Stimulated activated CD8-positive, alpha-beta memory T cell treated with anti-CD3 and anti-CD28 coated beads, Interleukin-7, amount 100 ng/mL, for 24 hours (primary cell): ENCODE measurements around the gene KRT27.
"Not testable (repeated sequence)": the region's sequence is repeated elsewhere in the genome, so short reads cannot be mapped to it uniquely, and the experiment has no call there.

Source experiments
- DNase-seq: peaks from one replicate; pipeline ENCODE4 v3.0.0-alpha.2; 2020; ENCODE audit warnings: low read depth

KRT27 gene

DNA sequence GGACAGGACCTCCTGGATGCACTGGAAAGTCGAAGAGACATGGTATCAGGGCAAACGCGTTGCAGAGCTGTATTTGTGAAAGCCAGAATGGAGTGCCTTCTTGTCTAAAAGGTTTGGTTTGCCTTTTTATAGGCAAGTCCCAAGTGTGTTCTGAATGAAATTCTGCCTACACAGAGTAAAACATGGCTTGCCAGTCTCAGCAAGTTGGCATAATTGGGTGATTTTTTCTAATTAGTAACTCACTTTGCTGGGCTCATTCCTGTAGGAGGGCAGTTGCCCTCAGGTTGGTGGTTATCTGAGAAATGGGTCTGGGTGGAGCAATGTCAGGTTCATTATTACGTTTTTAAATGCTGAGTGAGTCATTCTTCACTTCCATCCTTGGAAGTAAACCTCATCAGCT, 27.1 kb downstream of the KRT27 start, which contains the start of gene KRT25:
KRT25 (minus strand) TSS at position 101 of the 400 bp plus-strand sequence; CDS start at position 41, 60 bp downstream.
- no peak for DNase-seq

DNA sequence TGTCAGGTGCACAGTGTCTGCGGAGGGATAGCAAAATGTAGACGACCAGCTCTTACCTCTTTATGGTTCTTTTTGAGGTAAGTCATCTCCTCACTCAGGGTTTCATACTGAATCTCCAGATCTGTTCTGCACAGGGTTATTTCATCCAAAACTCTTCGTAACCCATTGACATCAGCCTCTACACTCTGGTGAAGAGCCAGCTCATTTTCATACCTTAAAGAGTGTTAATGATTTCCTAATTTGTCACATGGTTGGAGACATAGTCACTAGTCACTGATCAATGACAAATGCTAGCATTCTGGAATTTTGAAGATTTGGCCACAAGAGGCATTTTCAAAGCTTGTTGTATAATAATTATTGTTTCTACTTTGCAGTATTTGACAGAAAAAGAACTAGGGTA, 28.5 kb downstream of the KRT27 start:
- no peak for DNase-seq

DNA sequence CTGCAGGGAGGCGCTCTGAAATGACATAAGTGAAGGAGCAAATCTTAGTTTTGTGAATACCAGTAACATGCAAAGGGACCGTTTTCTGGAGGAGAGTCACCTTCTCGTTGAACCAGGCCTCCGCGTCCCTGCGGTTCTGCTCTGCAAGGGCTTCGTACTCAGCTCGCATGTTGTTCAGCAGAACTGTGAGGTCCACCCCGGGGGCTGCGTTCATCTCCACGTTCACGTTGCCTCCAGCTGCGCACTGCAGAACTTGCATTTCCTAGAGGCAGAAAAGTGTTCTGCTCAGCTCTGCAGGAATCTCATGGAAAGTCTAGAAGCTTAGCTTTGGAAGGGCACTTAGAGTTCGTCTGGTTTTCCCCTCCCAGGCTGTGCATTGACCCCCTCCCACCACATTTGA, 31.3 kb downstream of the KRT27 start:
- no peak for DNase-seq

DNA sequence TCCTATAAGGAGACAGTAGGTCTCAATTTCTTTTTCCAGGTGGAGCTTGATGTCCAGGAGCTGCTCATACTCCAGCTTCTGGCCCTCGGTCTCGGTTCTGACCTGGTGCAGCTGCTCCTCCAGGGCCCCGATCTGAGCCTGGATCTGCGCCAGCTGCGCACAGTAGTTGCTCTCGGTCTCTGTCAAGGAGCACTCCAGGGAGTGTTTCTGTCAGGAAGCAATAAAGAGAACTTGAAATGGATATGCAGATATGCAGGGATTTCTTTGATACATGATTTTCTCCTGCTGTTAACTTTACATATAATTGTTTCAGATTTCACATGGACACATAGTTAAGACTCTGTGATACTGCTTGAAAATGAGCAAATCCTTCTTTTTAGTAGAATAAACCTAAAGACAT, 32.0 kb downstream of the KRT27 start:
- no peak for DNase-seq

DNA sequence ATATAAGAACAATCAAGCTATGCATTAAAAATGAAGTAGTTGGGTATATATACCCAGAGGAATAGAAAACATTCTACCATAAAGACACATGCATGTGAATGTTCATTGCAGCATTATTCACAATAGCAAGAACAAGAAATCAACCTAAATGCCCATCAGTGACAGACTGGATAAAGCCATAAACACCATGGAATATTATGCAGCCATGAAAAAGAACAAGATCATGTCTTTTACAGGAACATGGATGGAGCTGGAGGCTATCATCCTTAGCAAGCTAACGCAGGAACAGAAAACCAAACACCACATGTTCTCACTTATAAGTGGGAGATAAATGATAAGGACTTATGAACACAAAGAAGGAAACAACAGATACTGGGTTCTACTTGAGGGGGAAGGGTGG, 33.7 kb downstream of the KRT27 start:
- DNase-seq: not testable (repeated sequence)

DNA sequence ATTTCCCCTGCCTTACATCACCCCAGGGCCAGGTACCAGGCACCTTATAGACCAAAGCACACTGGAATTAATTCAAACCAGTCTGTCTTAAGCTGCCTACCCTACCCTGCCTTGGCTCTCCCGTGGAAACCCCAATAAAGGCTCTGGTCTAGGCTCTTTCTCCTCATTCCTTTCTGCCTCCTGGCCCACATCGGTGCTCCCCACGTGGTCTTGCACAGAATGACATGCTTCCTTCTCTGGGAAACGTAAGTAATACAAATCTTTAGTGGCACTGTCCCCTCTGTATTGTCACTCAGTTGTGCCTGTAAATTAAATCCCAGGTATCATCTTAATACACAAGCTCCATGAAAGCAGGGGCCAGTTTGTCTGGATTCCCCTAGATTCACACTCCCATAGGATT, 43.8 kb downstream of the KRT27 start:
- no peak for DNase-seq

DNA sequence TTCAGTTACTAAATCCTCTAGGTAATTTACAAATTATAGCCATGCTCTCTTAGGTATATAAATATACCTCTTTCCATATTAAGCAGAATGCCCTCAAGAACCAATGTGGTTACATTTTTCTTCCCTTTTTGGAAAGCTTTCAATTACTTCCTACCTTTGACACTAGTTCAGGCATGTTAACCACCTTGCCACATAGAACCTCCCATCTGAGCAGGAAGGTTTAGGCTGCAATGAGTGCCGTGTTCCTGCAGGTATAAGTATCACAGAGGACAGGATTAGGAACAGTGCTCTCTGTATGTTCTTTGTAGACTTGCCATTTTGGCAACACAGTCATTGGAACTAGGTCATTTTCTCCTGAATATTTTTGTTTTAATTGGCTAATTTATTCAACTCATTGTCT, 47.3 kb downstream of the KRT27 start:
- no peak for DNase-seq

DNA sequence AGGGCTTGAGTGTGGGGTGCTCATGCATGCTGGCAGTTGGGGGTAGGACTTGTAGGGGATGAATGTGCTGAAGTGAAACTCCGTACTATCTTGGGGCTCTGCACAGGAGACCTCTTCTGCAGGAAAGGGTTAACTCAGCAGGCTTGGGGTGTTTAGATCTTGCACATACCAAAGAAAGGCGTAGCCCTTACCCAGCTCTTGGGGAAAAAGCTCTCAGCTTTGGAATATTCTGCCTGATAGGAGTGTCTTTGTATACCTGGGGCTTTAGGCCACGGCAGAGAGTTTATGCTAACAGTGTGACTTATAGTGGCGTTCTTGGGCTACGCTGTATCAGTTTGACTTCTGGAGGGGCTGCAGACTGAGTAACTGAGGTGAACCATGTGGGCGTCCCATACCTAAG, 48.3 kb downstream of the KRT27 start:
- no peak for DNase-seq

DNA sequence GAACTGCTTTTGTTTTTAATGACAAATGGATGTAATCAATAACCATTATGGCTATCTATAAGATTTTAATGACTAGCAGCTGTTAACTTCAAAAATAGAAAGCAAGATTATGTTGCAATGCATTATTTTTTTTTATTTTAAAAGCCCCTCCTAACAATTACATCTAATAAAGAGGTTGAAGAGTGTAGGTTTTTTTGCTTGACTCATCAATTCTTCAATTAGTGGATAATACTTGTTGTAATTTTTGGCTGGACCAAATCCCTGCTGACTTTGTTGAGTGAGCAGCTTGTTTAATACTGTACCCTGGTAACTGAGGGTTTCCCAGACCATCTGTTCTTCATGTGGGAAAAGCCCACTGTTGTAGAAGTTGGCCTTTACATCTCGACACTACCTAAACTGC, 51.4 kb downstream of the KRT27 start:
- DNase-seq: no peak

DNA sequence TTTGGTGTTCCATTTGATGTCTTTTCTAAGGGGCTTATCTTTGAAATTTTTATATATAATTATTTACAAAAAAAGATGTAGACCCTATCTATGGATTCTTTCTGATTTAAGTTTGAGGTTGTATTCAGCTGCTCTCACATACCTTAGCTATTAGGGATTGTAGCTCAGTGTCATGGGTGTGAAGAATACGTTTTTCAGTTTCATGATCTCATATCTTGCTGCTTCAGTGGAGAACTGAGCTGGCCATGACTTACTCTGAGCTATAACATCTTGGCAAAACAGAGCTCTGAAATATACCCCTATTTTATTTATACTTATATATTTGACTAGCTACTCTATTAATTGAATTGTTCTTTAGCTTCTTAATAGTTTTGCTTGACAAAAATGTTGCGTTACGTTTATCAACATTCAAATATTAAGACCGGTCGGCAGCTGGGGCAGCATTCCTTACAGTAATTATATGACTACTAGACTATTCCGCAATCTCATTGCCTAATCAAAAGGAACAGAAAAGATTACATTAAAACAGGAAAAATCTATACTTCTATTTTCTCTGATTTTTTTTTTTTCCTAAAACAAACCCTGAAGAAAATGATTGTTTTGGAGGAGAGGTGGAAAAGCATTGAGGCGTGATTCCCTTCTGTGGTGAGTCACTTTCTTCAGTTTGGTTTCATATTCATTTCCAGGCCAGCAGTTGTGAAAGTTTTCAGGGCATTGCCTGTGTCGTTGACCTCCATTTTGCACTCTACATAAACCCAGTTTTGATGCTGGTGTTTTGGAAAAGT, 54.7 kb downstream of the KRT27 start:
- DNase-seq: no peak

DNA sequence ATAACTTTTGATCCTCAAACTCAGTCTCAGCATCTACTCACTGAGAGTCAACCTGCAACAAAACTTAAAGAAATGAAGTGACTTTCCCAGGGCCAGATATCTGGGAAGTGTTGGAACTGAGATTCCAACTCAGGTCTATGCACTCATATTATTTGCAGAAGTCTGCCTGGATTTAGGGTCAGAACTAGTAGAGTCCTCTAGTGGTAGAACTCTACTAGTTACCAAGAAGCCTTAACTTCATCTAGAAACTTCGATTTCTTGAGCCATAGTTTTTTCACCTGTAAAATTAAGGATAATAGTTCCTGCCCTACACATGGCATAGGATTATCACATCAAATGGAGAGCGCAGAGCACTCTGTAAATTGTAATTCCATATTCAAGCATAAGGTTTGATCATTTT, 55.4 kb downstream of the KRT27 start:
- DNase-seq: no peak
